Measurements from ENCODE around the gene RCBTB2.
A peak's percentile ranks its signal among the peaks of the same experiment; 100 is the strongest.
"Not testable (repeated sequence)": the region's sequence is repeated elsewhere in the genome, so short reads cannot be mapped to it uniquely, and the experiment has no call there.

RCBTB2 gene

DNA sequence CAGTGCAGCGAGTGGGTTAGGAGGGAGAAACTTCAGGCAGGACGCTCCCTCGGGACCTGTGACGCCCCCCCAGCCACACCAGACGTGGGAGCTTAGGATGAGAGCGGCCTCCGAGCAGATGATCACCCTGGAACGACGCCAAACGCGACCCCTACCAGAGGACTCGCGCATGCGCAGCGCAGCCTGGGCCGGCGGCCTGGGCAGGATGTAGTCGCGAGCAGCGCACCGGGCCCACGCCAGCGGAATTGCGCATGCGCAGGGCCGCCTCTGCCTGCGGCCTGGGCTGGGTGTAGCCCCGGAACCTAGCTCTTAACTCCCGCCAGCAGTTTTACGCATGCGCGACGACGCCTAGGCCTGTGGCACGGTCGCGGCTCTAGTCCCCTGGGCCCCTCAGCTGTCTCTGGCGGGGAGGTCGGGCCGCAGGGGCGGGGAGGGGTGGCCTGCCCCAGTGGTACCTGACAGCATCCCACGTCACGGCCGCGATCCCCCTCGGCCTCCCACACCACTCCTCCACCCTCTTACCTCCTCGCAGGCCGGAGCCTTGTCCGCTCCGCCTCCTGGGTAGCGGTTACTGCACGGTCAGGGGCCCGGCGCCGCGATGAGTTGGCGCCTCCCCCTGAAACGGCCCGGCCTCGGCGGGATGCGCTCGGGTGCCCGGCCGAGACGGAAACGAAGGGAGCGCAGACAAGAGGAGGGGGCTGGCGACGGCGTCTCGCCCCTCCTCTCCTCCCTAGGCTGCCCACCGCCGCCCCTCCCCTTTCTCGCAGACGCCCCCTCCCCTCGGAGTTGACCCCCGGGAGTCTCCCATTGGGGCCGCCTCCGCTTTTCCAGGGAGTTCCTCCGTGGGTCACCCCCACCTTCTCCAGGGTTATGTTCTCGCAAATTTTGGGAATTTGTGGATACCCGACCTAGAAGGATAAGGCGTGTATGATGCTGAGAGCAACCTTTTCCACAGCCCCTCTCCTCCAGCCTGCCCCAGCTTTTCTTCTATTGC, at the start of gene RCBTB2:
TSS of gene RCBTB2 (minus strand) at position 575 of the 994 bp plus-strand sequence. CDS start 11,141 bp downstream, outside the sequence.
- peak; percentile 89 for DNase-seq

DNA sequence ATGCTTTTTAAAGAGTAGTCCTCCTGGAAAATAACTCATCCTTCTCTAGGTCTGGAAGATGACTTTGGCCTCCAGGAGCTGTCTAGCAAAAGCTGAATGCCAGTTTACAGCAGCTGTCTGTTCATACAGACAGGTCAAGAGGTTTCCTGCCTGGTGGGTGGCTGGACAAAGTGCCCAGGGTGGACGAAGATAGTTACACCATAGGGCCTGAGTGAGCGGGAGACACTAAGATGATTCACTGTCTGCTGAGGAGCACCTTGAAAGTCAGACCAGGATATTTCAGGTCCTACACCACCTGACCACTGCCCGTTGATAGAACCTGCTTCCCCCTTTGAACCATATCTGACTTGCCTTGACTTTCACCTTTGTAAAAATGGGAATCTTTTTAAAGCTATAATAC, 49.2 kb upstream of the RCBTB2 start:
- DNase-seq: no peak

DNA sequence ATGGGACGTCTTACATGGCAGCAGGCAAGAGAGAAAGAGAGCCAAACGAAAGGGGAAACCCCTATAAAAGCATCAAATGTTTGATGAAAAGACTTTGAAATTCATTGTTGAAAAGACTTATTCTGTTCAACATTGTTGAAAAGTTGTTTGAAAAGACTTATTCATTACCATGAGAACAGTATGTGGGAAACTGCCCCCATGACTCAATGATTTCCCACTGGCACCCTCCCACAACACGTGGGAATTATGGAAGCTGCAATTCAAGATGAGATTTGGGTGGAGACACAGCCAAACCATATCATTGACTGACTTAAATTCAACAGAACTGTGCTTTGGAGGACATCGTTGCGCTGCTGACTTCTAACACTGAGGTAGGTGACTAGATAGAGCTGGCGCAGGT, 48.0 kb upstream of the RCBTB2 start:
- DNase-seq: no peak

DNA sequence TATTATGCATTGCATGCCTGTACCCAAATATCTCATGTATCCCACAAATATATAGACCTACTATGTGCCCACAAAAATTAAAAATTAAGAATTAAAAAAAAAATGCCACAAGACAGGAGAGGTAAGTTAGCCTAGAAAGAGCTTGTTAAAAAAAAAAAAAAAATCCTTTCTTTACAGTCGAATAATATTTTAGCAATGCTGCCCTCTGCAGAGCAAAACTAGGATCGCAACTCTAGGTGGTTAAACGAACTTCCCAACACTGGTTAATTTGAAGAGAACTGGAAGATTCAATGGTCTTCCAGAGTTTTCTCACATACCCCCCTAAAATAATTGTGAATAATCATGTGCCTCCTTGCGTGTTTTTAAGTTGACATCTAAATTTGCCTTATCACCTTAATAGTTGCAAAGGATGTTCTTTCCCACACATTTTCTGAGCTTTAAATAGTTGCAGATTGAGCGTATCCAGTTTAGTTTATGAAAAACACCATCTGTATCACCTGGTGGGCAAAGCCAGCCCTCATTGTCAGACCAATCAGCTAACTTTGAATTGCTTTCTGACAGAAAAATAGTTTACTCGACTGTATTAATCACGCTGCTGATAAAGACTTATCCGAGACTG, 47.4 kb upstream of the RCBTB2 start:
- DNase-seq: peak; percentile 38

DNA sequence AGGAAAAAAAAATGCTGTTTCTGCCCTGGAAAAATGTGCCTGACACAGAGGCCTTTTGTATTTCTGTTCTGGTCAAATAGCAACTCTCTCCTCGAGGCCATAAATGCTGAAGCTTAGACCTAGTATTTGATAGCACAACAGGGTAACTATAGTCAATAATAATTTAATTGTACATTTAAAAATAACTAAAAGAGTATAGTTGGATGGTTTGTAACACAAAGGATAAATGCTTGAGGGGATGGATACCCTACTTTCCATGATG, 47.0 kb upstream of the RCBTB2 start:
- DNase-seq: not testable (repeated sequence)

DNA sequence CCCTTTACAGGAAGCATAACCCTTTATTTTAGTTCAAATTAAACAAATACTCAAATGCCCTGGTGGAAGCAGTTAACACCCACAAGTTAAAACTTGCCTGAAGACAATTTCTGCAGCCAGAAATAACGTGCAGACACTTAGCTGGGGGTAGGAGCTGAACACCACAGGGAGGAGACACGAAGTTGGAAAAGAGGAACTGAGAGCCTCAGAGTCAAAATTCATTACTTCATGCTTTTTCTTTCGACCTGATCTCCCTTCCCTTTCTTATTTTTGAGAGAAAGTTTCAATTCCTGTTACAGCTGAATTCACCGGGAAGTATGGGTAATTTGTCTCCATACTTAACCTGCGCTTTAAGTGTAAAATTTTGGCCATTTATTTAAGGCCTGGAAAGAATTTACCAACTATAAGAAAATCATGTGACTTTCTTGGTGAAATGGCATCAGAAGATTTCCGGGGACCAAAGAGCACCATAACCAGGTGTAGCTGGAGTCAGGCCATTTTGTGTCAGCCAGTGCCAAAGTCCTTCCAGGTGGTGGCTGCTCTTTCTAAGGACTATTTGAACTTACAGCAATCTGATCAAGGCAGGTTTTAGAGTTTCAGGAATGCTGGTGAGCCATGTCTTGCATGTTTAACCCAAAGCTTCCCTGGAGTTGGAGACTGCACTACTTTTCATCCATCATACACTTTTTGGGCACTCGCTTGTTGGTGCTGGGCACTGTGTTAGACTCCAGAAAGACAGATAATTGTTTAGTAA, 46.5 kb upstream of the RCBTB2 start:
- DNase-seq: peak; percentile 14

DNA sequence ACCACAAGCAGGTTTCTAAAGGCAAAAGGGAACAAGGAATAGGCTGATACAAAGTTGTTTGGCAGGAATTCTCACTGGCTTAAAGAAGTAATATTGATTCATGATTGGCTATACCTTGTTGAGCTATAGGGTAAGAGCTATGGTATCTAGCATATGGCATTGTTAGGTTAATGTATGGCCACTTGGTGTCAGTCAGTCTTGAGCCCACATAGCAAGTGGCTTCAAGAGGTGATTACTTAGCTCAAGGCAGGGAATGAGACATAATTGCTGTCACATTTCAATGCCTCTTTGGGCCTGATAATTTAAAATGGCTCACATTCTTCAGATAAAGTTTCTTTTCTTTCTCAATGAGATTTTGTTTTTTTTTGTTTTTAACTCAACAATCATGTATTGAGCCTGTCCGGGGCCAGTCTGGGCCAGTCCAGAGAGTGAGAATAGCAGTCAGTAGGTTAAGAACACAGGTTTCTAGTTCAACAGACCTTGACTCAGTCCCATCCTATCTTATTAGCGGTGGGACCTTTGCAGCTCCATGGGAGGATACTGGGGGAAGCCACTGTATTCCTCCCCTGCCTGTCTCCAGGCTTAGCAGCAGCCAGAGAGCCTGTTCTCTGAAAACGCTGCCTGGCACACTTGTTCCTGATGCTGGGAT, 45.8 kb upstream of the RCBTB2 start:
- no peak for DNase-seq

DNA sequence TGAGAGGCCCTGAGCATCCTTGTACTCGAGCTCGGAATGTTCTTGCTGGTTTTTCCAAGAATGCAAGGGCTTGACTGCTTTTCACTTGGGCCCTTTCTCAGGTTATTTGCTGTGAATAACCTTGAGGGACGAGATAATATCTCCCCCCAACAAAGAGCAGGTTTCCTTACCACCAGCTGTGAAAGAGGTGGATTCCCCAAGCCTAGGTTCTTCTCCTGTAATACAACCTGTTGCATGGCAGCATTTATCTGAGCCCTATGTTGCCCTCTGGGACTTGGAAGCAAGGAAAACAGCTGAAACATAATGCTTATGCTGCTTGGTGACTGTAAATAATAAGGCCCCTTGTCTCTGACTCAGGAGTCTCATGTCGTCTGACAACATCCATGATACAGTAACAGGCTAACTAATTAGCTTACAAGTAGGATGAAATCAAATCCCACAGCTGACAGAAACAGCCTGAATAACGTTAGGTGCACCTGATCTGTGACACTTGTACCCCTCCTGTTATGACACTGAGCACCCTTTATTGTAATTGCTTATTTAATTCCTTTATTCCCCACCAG, 43.6 kb upstream of the RCBTB2 start:
- no peak for DNase-seq

DNA sequence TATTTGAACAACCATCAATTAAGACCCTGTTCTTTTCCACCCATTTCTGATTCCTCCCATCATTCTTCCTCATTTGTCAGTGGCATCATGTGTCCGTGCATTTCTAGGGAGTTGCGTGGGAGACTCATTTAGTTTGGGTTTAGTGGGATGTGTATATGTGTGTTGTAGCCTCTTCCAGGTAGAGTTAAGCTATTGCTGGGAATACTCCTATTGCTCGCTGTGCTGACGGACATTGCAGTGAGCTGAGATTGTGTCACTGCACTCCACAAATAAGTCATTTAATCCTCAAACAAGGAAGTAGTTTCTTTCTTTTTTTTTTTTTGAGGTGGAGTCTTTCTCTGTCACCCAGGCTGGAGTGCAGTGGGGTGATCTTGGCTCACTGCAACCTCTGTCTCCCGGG, 42.2 kb upstream of the RCBTB2 start:
- DNase-seq: no peak

DNA sequence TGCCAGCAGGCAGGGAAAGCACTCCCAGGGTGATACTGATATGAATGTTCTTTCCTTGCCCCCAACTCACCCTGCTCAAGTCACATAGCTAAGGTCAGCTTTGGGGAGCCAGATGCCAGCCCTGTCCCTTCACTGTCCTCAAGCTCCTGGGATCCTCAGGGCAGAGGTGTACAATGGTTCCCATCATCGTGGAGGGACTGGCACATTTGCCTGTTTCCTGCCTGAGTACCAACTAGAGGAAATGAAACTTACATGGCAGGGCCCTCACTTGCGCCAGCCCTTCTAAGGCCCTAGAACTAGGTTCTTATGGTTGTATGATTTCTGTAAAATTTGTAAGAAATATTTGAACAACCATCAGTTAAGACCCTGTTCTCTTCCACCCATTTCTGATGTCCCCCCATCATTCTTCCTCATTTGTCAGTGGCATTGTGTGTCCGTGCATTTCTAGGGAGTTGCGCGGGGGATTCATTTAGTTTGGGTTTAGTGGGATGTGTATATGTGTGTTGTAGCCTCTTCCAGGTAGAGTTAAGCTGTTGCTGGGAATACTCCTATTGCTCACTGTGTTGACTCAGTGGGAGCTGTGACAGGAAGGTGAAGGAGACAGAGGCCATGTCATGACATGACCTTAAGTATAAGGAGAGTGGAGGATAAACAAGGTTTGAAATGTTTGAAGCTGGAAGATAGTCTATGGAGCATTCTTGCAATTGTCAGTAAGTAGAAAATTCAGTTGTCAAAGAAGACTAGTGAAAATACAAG, 41.3 kb upstream of the RCBTB2 start:
- no peak for DNase-seq

DNA sequence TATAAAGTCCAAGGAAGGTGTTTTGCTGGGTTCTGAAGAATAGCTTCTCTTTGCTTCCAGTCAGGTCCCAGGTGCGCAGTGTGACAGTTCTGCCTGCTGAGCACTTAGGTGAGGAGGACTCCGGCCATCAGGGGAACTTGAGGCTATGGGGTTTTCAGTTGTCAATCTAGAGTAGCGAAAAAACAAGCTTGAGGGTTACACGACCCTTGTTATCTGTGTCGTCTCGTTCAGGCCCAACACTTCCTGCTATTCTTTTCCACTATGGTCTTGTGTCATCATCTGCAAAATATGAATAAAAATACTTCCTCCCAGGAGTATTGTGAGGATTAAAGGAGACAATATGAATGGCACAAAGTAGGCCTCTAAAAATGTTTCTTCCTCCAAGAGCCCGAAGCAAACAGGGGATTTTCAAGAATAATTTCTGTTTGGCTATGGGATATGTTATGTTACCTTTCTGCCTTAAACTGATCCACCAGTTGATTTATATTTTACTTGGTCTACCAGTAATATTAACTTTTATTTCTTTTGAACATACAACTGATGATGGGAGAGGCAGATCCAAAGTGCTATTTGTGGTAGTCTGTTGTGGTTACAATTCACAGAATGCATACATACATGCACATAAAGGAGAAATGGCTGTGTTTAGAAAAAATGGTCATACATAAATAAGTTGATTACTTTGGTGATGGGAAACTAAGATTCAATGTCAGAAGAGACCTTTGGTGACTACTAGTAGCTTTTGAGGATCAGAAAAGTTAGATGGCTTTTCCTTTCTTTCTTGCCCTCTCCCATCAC, 40.5 kb upstream of the RCBTB2 start:
- no peak for DNase-seq

DNA sequence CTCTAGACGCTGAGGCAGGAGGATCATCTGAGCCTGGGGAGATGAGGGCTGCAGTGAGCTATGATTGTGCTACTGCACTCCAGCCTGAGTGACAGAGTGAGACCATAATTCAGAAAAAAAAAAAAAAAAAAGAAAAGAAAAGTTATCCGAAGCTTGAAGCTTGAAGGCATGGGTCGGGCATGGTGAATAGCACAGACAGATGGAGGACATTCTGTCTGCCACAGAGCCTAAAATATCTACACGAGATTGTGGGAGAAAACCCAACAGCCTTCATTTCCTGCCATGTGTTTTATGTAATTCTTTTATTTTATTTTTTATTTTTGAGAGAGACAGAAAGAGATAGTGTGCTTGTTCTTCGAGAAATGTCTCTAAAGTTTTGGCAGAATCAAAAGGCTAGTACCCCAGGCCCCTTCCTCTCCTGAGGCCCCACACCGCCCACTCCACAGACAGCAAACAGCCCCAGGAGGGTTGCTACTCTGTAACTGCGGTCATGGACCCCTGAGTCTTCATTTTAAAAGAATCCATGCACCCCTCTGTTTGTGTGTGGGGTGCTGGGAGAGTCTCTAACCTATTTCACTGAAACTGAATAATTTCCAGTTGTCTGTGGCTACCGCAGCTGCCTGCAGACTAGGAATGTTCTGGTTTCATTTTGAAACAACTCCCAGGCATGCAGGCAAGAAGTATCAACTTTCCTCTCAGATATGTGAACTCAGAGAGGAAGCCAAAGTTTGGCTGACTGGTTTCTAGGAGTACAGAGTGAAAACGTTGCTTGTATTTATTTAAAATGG, 38.4 kb upstream of the RCBTB2 start:
- no peak for DNase-seq

DNA sequence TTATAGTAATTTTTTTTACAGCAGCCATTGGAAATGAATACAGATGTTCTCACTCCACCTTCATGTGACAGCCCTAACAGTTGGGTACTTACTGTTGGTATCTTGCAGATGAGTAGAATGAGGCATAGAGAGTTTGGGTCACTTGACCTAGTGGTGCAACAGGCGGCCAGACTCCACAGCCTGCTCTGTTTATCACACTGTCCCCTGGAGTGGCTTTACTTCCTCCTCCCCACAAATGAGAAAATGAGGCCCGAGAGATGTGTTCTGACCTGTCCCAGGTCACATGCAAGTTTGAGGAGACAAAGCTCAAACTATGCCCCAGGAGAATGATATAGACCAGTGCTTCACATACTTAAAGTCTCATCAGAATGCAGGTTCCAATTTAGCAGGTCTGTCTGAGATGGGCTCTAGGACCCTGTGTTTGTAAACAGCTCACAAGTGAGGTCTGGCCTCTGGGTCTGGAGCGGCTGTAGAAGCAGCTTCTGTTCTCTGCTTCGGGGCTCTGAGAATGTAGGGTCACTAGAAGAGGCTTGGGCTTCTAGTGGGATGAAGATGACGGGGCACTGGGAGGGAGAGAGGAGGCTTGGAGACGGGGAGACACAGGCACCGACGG, 37.4 kb upstream of the RCBTB2 start:
- DNase-seq: no peak

DNA sequence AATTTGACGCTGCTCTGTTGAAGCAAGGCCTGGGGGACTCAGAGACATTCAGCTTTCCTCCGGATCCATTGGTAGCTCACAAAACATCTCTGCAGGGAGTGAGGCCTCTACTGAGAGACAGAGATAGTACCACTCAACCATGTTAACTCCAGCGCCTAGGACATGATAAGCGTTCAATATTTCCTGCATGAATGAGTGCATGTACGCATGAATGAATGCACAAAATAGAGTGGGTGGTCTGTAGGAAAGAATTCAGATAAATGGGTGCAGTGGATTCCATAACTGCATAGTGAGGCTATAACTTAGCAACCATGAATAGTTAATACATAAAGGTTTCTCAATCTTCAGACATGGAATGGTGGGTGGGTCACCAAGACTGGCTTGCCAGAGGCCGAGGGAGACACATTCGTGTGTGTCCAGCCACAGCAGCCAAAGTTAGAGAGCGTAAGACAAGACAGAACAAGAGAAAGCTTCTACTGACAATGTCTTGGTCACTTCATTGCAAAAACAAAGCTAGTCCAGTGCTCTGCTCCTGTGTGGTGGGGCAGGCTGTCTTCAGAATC, 36.3 kb upstream of the RCBTB2 start:
- no peak for DNase-seq

DNA sequence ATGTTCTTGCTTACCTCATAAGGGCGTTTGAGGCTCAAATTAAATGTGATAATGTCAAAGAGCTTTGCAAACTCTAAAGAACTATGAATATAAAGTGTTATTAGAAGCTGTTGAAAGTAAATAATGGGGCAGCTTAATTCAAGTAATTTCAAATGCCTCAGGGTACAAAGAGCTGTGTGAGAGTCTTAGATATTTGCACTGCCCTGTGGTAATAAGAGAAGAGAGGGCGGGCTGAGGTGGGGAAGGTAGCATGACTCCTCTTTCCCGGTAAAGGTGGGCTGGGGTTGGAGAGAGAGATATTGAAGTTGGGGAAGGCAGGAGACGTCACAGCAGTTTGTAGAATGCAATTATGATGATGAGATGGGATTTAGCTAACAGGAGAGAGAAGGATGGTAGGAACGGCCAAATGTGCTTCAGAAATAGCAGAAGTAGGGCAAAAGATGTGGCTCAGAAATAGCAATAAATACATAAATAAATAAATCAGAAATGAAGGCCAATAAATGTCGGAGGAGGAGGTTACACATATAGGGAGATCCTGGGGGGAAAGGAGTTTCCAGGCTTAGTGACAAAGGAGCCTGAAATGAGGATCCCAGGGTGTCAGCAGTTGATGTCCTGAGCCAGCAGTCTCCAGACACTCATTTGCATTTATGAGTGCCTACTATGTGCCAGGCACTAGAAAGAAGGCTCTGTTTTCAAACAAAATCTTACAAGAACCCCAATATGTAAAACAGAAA, 35.7 kb upstream of the RCBTB2 start:
- no peak for DNase-seq

DNA sequence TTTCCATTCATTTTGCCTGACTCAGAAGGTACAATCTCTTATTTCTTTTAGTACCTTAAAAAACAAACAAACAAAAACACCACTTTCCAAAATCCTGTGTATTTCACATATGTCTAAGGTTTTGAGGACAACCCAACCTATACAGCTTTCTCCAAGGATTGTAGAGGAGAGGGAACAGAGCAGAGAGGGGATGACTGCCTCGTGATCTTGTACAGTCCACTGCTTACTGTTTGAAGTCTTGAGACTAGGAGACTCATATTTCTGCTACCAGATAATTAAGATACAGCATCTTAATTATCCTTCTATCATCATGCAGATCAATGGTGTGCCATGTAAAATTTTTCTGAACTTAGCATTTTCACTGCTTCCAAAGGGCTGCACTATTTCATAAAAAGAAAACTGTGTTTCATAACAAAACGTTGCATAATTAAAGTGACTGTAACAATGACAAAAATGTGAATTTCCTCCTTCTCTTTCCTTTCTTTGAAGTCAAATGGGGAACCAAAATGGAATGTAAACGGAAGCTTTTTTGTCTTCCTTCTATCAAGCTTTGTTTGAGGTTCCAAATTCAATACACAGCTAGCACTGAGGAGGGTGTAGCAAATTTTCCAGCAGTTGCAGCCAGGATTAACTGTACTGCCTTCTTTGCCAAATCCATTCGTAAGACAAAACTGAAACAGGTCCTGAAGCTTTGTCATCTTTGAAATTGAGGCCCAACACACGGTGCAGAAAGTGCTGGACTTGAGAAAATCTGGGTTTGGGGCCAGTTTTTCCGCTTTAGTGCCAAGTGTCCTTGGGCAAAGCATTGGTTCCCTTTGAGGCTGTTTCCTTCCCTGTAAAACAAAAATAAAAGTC, 34.9 kb upstream of the RCBTB2 start:
- no peak for DNase-seq

DNA sequence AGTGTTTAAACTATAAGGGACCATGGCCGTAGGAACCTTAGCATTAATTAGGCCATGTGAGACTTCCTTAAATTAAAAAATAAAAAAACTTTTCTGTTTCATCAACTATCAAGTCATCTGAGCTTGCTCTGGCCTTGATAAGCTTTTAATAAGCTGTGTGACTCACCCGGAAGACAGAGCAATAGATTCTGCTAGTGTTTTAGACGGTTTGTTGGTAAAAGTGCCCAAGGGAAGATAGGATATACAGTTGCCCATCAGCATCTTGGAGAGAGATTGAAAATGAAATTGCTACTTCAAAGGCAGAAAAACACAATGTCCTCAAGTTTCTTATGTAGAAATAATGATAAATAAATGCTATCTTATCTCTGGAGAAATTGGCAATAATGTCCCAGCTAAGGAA, 31.2 kb upstream of the RCBTB2 start:
- no peak for DNase-seq

DNA sequence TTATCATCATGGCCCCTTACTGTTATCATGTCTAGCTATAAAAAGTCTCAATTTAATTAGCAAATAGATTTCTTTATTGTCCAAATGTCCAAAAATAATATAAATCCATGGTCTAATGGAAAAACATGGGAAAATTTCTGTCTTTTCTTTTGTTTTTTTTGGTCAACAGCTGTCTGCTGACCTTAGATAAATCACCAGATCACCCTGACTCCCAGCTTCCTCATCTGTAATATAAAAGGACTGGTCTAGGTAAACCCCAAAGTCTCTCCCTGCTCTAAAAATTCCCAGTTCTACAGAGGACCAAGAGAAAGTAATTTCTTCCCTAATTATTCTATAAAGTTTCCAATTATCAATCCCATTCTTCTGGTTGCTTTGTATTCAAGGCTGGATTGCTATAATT, 30.7 kb upstream of the RCBTB2 start:
- no peak for DNase-seq

Data from NCI-H1105 (cell line).